ENCODE results near the gene HNRNPLL.

Gene HNRNPLL

DNA sequence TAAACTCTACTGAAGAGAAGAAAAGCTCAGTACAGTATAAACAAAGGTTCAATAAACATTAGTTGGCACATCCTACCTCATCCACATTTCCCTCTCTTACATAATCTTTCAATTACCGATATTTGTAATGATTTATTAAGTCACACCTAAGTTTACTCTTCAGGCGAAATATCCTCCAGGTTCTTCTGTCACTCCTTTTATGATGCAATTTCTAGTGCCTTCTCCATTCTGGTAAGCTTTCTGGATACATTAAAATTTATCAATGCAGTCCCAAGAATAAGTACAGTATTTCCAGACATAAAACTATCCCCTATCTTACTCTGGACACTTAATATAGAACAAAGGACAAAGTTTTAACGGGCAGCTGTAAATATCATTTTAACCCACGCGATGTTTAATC, 5.6 kb downstream of the HNRNPLL start:
- no peak overlapping the region for H3K4me3 ChIP-seq (ENCODE audit: low read depth, low read length)
- DNase-seq (ENCODE audit: low read depth), result no peak

DNA sequence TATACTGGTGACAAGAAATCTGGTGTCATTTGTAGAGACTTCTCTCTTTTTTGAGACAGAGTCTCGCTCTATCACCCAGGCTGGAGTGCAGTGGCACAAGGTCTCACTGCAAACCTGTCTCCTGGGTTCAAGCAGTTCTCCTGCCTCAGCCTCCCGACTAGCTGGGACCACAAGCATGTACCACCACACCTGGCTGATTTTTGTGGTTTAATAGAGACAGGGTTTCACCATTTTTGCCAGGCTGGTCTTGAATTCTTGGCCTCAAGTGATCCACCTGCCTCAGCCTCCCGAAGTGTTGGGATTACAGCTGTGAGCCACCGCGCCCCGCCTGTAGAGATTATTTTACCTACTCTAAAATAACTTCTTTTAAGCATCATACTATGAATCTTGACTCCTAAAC, 6.5 kb downstream of the HNRNPLL start:
- no peak for DNase-seq (ENCODE audit: low read depth)
- no peak overlapping the region for H3K4me3 ChIP-seq (ENCODE audit: low read depth, low read length)
- TF ChIP-seq CTCF (IDR thresholded peaks at IDR 0.05; ENCODE audit: low read depth, low read length, missing control alignments), result no peak

More for the DNA sequence above, 5.6 kb downstream of the HNRNPLL start:
- no peak for TF ChIP-seq CTCF (IDR thresholded peaks at IDR 0.05; ENCODE audit: low read depth, low read length, missing control alignments)

DNA sequence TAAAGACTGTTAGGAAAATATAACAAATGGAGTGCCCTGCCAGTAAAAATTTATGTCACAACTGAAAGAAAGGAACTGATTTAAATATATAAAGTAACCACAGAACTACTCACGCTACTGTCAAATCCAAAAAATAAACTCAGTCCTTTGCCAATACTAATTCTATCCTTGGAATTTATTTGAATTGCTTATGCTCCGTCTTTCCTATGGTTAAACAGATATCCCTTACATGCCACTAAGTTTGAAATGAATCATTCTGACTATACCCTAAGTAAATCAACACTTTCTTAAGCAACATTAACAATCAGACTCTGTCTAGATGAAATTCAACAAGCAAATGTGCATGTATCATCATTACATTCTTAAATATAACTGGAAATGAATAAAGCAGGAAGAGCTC, 9.8 kb downstream of the HNRNPLL start:
- TF ChIP-seq CTCF (IDR thresholded peaks at IDR 0.05; ENCODE audit: low read depth, low read length, missing control alignments), result no peak
- no peak overlapping the region for H3K4me3 ChIP-seq (ENCODE audit: low read depth, low read length)
- DNase-seq (ENCODE audit: low read depth), result no peak

GRCh38 chr2:38591152-38591551, 11.6 kb downstream of the HNRNPLL start:
- TF ChIP-seq CTCF (IDR thresholded peaks at IDR 0.05; ENCODE audit: low read depth, low read length, missing control alignments), result no peak
- no peak overlapping the region for H3K4me3 ChIP-seq (ENCODE audit: low read depth, low read length)
- no peak for DNase-seq (ENCODE audit: low read depth)

DNA sequence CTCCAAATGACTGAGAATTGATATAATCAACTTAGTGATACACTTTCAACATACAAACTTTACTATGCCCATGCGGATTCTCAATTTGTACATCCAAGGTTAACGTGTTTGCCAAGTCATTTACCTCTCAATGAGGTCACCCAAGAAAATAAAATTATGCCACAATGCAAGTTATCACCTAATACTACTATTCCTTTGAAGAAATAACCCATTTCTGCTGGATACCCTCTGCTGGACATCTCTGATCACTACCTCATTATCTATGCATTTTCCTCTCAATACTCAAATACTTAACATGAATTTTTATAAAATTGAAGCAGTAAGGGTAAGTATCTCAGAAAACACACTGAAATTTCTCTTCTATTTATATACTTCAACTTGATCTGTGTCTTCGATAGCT, 12.7 kb downstream of the HNRNPLL start:
- TF ChIP-seq CTCF (IDR thresholded peaks at IDR 0.05; ENCODE audit: low read depth, low read length, missing control alignments), result peak; percentile 32
- no peak overlapping the region for H3K4me3 ChIP-seq (ENCODE audit: low read depth, low read length)
- no peak for DNase-seq (ENCODE audit: low read depth)

GRCh38 chr2:38586931-38587330, 15.8 kb downstream of the HNRNPLL start:
- no peak for DNase-seq (ENCODE audit: low read depth)
- H3K4me3 ChIP-seq (ENCODE audit: low read depth, low read length), result no peak overlapping the region
- TF ChIP-seq CTCF (IDR thresholded peaks at IDR 0.05; ENCODE audit: low read depth, low read length, missing control alignments), result no peak

GRCh38 chr2:38584881-38585280, 17.8 kb downstream of the HNRNPLL start:
- TF ChIP-seq CTCF (IDR thresholded peaks at IDR 0.05; ENCODE audit: low read depth, low read length, missing control alignments), result no peak
- DNase-seq (ENCODE audit: low read depth), result no peak

More at GRCh38 chr2:38584881-38585280, 17.8 kb downstream of the HNRNPLL start:
- no peak overlapping the region for H3K4me3 ChIP-seq (ENCODE audit: low read depth, low read length)
